Fibroblast of mammary gland (primary cell): ENCODE data around the gene CENPP.

Experiments
- DNase-seq: peaks from one replicate; pipeline ENCODE4 v3.0.0-alpha.2; 2010; ENCODE audit warnings: low read depth
- H3K4me3 ChIP-seq: 2 replicates; pipeline ENCODE4 v1.5.1; 2011; ENCODE audit warnings: low read depth, mild to moderate bottlenecking, low read length, moderate library complexity; ENCODE audit not compliant: control insufficient read depth
- CTCF ChIP-seq: conservative IDR thresholded peaks from 2 replicates; pipeline ENCODE4 v1.5.1; 2011; ENCODE audit warnings: low read depth, low read length, inconsistent platforms; ENCODE audit not compliant: control insufficient read depth, insufficient read depth

CENPP gene

GRCh38 chr9:92327283-92327850 is 1.6 kb downstream of the CENPP start:
- no peak overlapping the region for H3K4me3 ChIP-seq
- no peak for DNase-seq
- TF ChIP-seq CTCF, result no peak

GRCh38 chr9:92328225-92328624 is 2.5 kb downstream of the CENPP start:
- TF ChIP-seq CTCF, result peak; percentile 54
- peak; percentile 80 for DNase-seq
- H3K4me3 ChIP-seq, result no peak overlapping the region

GRCh38 chr9:92332577-92333281 is 7.0 kb downstream of the CENPP start:
- H3K4me3 ChIP-seq, result no peak overlapping the region
- no peak for TF ChIP-seq CTCF
- DNase-seq, result peak; percentile 51

- no peak overlapping the region for H3K4me3 ChIP-seq
- DNase-seq, result no peak
- TF ChIP-seq CTCF, result no peak
Measured at GRCh38 chr9:92333282-92333634, 7.5 kb downstream of the CENPP start.

GRCh38 chr9:92341578-92341977 is 15.8 kb downstream of the CENPP start:
- no peak overlapping the region for H3K4me3 ChIP-seq
- no peak for TF ChIP-seq CTCF
- no peak for DNase-seq

GRCh38 chr9:92342825-92343488 is 17.2 kb downstream of the CENPP start:
- peak; percentile 18 for TF ChIP-seq CTCF
- H3K4me3 ChIP-seq, result no peak overlapping the region
- peak; percentile 58 for DNase-seq

- H3K4me3 ChIP-seq, result no peak overlapping the region
- no peak for DNase-seq
- TF ChIP-seq CTCF, result no peak
Measured at GRCh38 chr9:92345582-92345981, 19.8 kb downstream of the CENPP start.
